ENCODE data around the gene PTPRR. TPM values are rescaled to one million over a fixed set of nuclear protein-coding genes. Genes with fewer than 3 reads are reported as not detected.

Gene PTPRR
- total RNA-seq, 4 donors from 2014 or later, result 0.15 TPM; not detected in 3

- intact Hi-C loops (cut with DNase I; ENCODE audit: low total_unique reads), result no loop called here
- DNase-seq (ENCODE audit: low spot score in 2 of 2), result no peak
- TF ChIP-seq POLR2A (IDR thresholded peaks at IDR 0.05), result no peak
- TF ChIP-seq, protein P1, sequence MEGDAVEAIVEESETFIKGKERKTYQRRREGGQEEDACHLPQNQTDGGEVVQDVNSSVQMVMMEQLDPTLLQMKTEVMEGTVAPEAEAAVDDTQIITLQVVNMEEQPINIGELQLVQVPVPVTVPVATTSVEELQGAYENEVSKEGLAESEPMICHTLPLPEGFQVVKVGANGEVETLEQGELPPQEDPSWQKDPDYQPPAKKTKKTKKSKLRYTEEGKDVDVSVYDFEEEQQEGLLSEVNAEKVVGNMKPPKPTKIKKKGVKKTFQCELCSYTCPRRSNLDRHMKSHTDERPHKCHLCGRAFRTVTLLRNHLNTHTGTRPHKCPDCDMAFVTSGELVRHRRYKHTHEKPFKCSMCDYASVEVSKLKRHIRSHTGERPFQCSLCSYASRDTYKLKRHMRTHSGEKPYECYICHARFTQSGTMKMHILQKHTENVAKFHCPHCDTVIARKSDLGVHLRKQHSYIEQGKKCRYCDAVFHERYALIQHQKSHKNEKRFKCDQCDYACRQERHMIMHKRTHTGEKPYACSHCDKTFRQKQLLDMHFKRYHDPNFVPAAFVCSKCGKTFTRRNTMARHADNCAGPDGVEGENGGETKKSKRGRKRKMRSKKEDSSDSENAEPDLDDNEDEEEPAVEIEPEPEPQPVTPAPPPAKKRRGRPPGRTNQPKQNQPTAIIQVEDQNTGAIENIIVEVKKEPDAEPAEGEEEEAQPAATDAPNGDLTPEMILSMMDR (IDR thresholded peaks at IDR 0.05), result no peak
- no peak overlapping the region for H3K4me3 ChIP-seq (ENCODE audit: low read depth, poor library complexity, severe bottlenecking)
Measured at GRCh38 chr12:70774055-70774454, 146.5 kb downstream of the PTPRR start.

DNA sequence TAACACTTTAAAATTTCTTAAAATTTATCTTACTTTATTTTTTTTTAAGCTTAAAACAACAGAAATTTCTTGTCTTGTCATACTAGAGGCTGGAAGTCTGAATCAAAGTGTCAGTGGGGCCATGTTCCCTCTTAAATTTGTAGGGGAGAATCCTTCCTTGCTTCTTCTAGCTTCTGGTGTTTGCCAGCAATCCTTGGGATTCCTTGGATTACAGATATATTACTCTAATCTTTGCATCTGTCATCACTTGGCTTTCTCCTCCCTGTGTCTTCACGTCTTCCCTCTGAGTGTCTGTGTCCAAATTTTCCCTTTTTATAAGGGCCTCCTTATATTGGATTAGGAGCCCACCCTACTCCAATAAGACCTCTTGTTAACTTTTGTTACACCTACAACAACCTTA is 147.7 kb downstream of the PTPRR start:
- no peak overlapping the region for H3K4me3 ChIP-seq (ENCODE audit: low read depth, poor library complexity, severe bottlenecking)
- no peak for DNase-seq (ENCODE audit: low spot score in 2 of 2)
- intact Hi-C loops (cut with DNase I; ENCODE audit: low total_unique reads), result no loop called here
- TF ChIP-seq POLR2A (IDR thresholded peaks at IDR 0.05), result no peak
- TF ChIP-seq, protein P1 (IDR thresholded peaks at IDR 0.05), result no peak
- WGBS, 2 donors, result 37 to 63% methylated on average over 1 of the region's 1 CpG

GRCh38 chr12:70771581-70771980 is 149.0 kb downstream of the PTPRR start:
- TF ChIP-seq POLR2A (IDR thresholded peaks at IDR 0.05), result no peak
- TF ChIP-seq, protein P1 (IDR thresholded peaks at IDR 0.05), result no peak

GRCh38 chr12:70763666-70764065 is 156.9 kb downstream of the PTPRR start:
- WGBS, 2 donors, result 54 to 57% methylated on average over 2 of the region's 2 CpGs
- no peak for DNase-seq (ENCODE audit: low spot score in 2 of 2)
- no peak overlapping the region for H3K4me3 ChIP-seq (ENCODE audit: low read depth, poor library complexity, severe bottlenecking)
- intact Hi-C loops (cut with DNase I; ENCODE audit: low total_unique reads), result no loop called here
- no peak for TF ChIP-seq POLR2A (IDR thresholded peaks at IDR 0.05)
- TF ChIP-seq, protein P1 (IDR thresholded peaks at IDR 0.05), result no peak

More at GRCh38 chr12:70771581-70771980, 149.0 kb downstream of the PTPRR start:
- no peak for DNase-seq (ENCODE audit: low spot score in 2 of 2)
- intact Hi-C loops (cut with DNase I; ENCODE audit: low total_unique reads), result no loop called here
- H3K4me3 ChIP-seq (ENCODE audit: low read depth, poor library complexity, severe bottlenecking), result no peak overlapping the region

DNA sequence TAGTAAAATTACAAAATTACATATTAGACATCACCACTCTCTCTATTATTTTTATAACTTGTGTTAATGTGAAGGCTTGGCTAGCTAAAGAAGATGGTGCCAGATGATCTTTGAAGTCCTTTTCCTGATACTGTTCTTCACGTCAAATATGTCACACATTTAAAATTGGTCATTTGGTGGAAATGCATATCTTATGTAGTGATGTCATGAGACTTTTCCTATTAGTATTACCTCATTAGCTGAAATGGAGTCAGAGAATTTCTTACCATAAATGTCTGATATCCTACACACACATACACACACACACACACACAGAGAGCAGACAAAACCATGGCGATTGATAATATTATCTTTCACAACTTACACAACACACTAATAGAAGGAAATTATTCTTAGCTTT is 158.5 kb downstream of the PTPRR start:
- WGBS, 2 donors, result 68 to 85% methylated on average over 2 of the region's 2 CpGs
- intact Hi-C loops (cut with DNase I; ENCODE audit: low total_unique reads), result no loop called here
- no peak for DNase-seq (ENCODE audit: low spot score in 2 of 2)
- H3K4me3 ChIP-seq (ENCODE audit: low read depth, poor library complexity, severe bottlenecking), result no peak overlapping the region
- TF ChIP-seq POLR2A (IDR thresholded peaks at IDR 0.05), result no peak
- TF ChIP-seq, protein P1 (IDR thresholded peaks at IDR 0.05), result no peak

DNA sequence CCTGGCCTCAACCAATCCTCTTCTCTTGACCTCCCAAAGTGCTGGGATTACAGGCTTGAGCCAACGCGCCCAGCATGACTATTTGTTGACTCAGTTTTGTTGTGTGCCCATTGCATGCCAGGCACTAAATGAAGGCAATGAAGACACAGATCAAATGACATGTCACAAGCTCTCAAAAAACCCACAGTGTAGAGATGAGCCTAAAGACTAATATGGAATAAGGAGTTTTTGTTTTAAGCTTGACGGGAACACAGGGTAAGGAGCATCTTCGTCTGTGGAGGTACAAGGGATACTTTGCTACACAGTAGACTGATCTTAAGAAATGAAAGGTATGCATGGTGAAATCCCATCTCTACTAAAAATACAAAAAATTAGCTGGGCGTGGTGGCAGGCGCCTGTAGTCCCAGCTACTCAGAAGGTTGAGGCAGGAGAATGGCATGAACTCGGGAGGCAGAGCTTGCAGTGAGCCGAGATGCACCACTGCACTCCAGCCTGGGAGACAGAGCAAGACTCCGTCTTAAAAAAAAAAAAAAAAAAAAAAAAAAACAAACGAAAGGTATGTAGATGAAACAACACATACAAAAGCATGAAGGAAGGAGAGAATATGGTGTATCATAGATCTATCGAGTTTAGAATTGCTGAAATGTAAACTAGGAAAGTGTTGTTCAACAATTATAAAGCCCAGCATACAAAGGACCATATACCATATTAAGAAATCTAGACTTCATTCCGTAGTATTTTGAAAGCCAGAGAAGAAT is 161.2 kb downstream of the PTPRR start:
- no peak for DNase-seq (ENCODE audit: low spot score in 2 of 2)
- no peak overlapping the region for H3K4me3 ChIP-seq (ENCODE audit: low read depth, poor library complexity, severe bottlenecking)
- 95 to 96% methylated on average over 12 of the region's 12 CpGs for WGBS, 2 donors
- intact Hi-C loops (cut with DNase I; ENCODE audit: low total_unique reads), result no loop called here
- TF ChIP-seq, protein P1 (IDR thresholded peaks at IDR 0.05), result no peak
- no peak for TF ChIP-seq POLR2A (IDR thresholded peaks at IDR 0.05)
